GM21786 (cell line): ENCODE results near the gene WIF1.

Experiments
- ATAC-seq: cut with Tn5 transposase; IDR thresholded peaks from one replicate; pipeline ENCODE4 v1.9.1; 2021; ENCODE audit not compliant: unreplicated experiment

WIF1 gene

GRCh38 chr12:65121049-65121955, at the start of gene WIF1:
TSS of gene WIF1 (minus strand) at chr12:65121305. CDS start at chr12:65121191, 114 bp downstream.
- ATAC-seq = peak; percentile 74

- peak; percentile 40 for ATAC-seq
Observed at GRCh38 chr12:65170209-65170881, 49.2 kb upstream of the WIF1 start.

- ATAC-seq = peak; percentile 90
Observed at GRCh38 chr12:65169320-65170208, 48.5 kb upstream of the WIF1 start, which contains the start of gene LEMD3. TSS of gene LEMD3 (plus strand) at chr12:65169583. CDS start at chr12:65169597, 14 bp downstream.

- peak; percentile 1 for ATAC-seq
Observed at GRCh38 chr12:65168681-65169319, 47.7 kb upstream of the WIF1 start.

- ATAC-seq = no peak
Observed at GRCh38 chr12:65164774-65165173, 43.7 kb upstream of the WIF1 start.

GRCh38 chr12:65164244-65164643, 43.1 kb upstream of the WIF1 start:
- no peak for ATAC-seq

- ATAC-seq = peak; percentile 68
Observed at GRCh38 chr12:65162609-65163008, 41.5 kb upstream of the WIF1 start.

- ATAC-seq = no peak
Observed at GRCh38 chr12:65157091-65157490, 36.0 kb upstream of the WIF1 start.

- ATAC-seq = peak; percentile 94
Observed at GRCh38 chr12:65156366-65156841, 35.3 kb upstream of the WIF1 start.

- peak; percentile 23 for ATAC-seq
Observed at GRCh38 chr12:65155784-65156183, 34.7 kb upstream of the WIF1 start.

- ATAC-seq = no peak
Observed at GRCh38 chr12:65152596-65152995, 31.5 kb upstream of the WIF1 start.

GRCh38 chr12:65152012-65152411, 30.9 kb upstream of the WIF1 start:
- no peak for ATAC-seq

- no peak for ATAC-seq
Observed at GRCh38 chr12:65147312-65147905, 26.3 kb upstream of the WIF1 start.

GRCh38 chr12:65140738-65141137, 19.6 kb upstream of the WIF1 start:
- no peak for ATAC-seq

GRCh38 chr12:65139389-65139788, 18.3 kb upstream of the WIF1 start:
- no peak for ATAC-seq

GRCh38 chr12:65133879-65134278, 12.8 kb upstream of the WIF1 start:
- no peak for ATAC-seq

GRCh38 chr12:65126482-65126881, 5.4 kb upstream of the WIF1 start:
- no peak for ATAC-seq

- no peak for ATAC-seq
Observed at GRCh38 chr12:65125975-65126374, 4.9 kb upstream of the WIF1 start.

- ATAC-seq = no peak
Observed at GRCh38 chr12:65125247-65125646, 4.1 kb upstream of the WIF1 start.

- no peak for ATAC-seq
Observed at GRCh38 chr12:65123435-65124063, 2.4 kb upstream of the WIF1 start.
